A673 (cell line): ENCODE data around the gene ZSWIM9.

Experiments
- EZH2 ChIP-seq: fragments of 200-600 bp; sonication (generic); IDR thresholded peaks from 2 replicates; pipeline ENCODE4 v1.6.1; 2017; ENCODE audit warnings: borderline replicate concordance, low read depth, mild to moderate bottlenecking, mixed read lengths, antibody characterized with exemption, low read length; ENCODE audit not compliant: poor library complexity, severe bottlenecking
- TF ChIP-seq, protein P1 (sequence below): fragments of 300-800, 200-600 bp; sonication (generic); conservative IDR thresholded peaks from 2 replicates; pipeline ENCODE4 v1.5.1; 2017; ENCODE audit warnings: low read depth, mild to moderate bottlenecking, antibody characterized with exemption, low read length, moderate library complexity, mixed read lengths

- TF ChIP-seq, protein P1, sequence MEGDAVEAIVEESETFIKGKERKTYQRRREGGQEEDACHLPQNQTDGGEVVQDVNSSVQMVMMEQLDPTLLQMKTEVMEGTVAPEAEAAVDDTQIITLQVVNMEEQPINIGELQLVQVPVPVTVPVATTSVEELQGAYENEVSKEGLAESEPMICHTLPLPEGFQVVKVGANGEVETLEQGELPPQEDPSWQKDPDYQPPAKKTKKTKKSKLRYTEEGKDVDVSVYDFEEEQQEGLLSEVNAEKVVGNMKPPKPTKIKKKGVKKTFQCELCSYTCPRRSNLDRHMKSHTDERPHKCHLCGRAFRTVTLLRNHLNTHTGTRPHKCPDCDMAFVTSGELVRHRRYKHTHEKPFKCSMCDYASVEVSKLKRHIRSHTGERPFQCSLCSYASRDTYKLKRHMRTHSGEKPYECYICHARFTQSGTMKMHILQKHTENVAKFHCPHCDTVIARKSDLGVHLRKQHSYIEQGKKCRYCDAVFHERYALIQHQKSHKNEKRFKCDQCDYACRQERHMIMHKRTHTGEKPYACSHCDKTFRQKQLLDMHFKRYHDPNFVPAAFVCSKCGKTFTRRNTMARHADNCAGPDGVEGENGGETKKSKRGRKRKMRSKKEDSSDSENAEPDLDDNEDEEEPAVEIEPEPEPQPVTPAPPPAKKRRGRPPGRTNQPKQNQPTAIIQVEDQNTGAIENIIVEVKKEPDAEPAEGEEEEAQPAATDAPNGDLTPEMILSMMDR: no peak
- TF ChIP-seq EZH2: no peak
These were observed 48.5 kb upstream of the ZSWIM9 start for GRCh38 chr19:48121909-48122371.
